GM12878 (cell line): ENCODE results near the gene NXN. TPM values are rescaled to one million over a fixed set of nuclear protein-coding genes. Genes with fewer than 3 reads are reported as not detected.

Experiments
- ATAC-seq: fragments of 200-7000 bp; cut with Tn5 transposase; 3 replicates; pipeline ENCODE4 v1.9.1; 2020; ENCODE audit warnings: mild to moderate bottlenecking, moderate library complexity
- BruUV-seq: library from RNA; stranded (reverse); fragments of 400-500 nt; replicated peaks from 2 replicates; lab custom pipeline; 2021; lab: Mats Ljungman, UMichigan
- CTCF ChIA-PET: fragments of 300-600 bp; sonication (Branson Sonifier 250); formaldehyde crosslinking; extraction: SDS; loops from one replicate; lab custom pipeline; 2021; ENCODE audit warnings: inconsistent platforms; lab: Yijun Ruan, JAX
- POLR2A ChIA-PET: fragments of 350-600 bp; formaldehyde crosslinking; extraction: SDS; loops from one replicate; lab custom pipeline; 2021; ENCODE audit warnings: inconsistent platforms; lab: Charles Lee
- RAD21 ChIA-PET: fragments of 300-600 bp; sonication (Branson Sonifier 250); formaldehyde crosslinking; loops from one replicate; lab custom pipeline; 2023; ENCODE audit warnings: antibody characterized with exemption; ENCODE audit not compliant: unreplicated experiment; lab: Charles Lee
- SMC1A ChIA-PET: fragments of 300-600 bp; sonication (Branson Sonifier 250); formaldehyde crosslinking; loops from one replicate; lab custom pipeline; 2023; ENCODE audit not compliant: unreplicated experiment, uncharacterized antibody; lab: Charles Lee
- DNase-seq: peaks from one replicate; pipeline ENCODE4 v3.0.0-alpha.2; 2011; ENCODE audit warnings: low read depth, low spot score
- FAIRE-seq: peaks from 3 replicates; lab custom pipeline; 2011; peaks lifted over from hg19 to GRCh38; lab: Jason Lieb, UNC
- H2AFZ ChIP-seq: 2 replicates; pipeline ENCODE4 v1.6.0; 2011; ENCODE audit warnings: low read depth, low read length, control low read depth; ENCODE audit not compliant: control insufficient read depth
- H3K27ac ChIP-seq: 2 replicates; pipeline ENCODE4 v1.5.1; 2011; ENCODE audit warnings: control low read depth; ENCODE audit not compliant: control insufficient read depth, insufficient read depth
- H3K27me3 ChIP-seq, 2 experiments: replicated peaks in 1 of 2; 2 replicates each; pipeline versions ENCODE4 v1.6.0 to v1.6.1; 2011; ENCODE audit warnings: low read length in 1 of 2; ENCODE audit not compliant: control insufficient read depth in 2 of 2, insufficient read depth in 2 of 2
- H3K36me3 ChIP-seq, 2 experiments: 2 replicates each; pipeline ENCODE4 v1.5.1; 2011; ENCODE audit warnings: low read length in 1 of 2; ENCODE audit not compliant: control insufficient read depth in 2 of 2, insufficient read depth in 2 of 2
- H3K4me1 ChIP-seq: 2 replicates; pipeline ENCODE4 v1.6.1; 2011; ENCODE audit warnings: mild to moderate bottlenecking, low read length, moderate library complexity, mixed read lengths; ENCODE audit not compliant: control insufficient read depth, insufficient read depth
- H3K4me2 ChIP-seq: 2 replicates; pipeline ENCODE4 v1.6.0; 2011; ENCODE audit warnings: control low read depth; ENCODE audit not compliant: control insufficient read depth, insufficient read depth
- H3K4me3 ChIP-seq: fragments of 200-600 bp; sonication (generic); 2 replicates; pipeline ENCODE4 v1.5.1; 2016
- H3K79me2 ChIP-seq: 2 replicates; pipeline ENCODE4 v1.6.0; 2011; ENCODE audit warnings: low read length; ENCODE audit not compliant: control insufficient read depth, insufficient read depth
- H3K9ac ChIP-seq: 2 replicates; pipeline ENCODE4 v1.8.0; 2011; ENCODE audit warnings: low read length, control low read depth, mixed read lengths; ENCODE audit not compliant: control insufficient read depth, insufficient read depth
- H3K9me3 ChIP-seq: replicated peaks from 3 replicates; pipeline ENCODE4 v1.5.1; 2011; ENCODE audit warnings: mild to moderate bottlenecking, low read length; ENCODE audit not compliant: control insufficient read depth, insufficient read depth
- H4K20me1 ChIP-seq: 2 replicates; pipeline ENCODE4 v1.6.0; 2011; ENCODE audit not compliant: control insufficient read depth, insufficient read depth
- BHLHE40 ChIP-seq, 2 experiments: fragments of 450-650 bp in 1 of 2; IDR thresholded peaks; 2 replicates each; pipeline ENCODE4 v1.6.1; 2011 to 2017; ENCODE audit warnings: low read depth in 2 of 2, borderline replicate concordance in 1 of 2, improper control_type of control experiment in 1 of 2, low read length in 1 of 2, mild to moderate bottlenecking in 1 of 2
- CEBPB ChIP-seq, 2 experiments: fragments of 150-350 bp in 1 of 2; IDR thresholded peaks; 2 replicates each; pipeline ENCODE4 v1.6.1; 2012 to 2014; ENCODE audit warnings: low read depth in 2 of 2, low read length in 2 of 2, borderline replicate concordance in 1 of 2, inconsistent platforms in 1 of 2
- CHD2 ChIP-seq: IDR thresholded peaks from 2 replicates; pipeline ENCODE4 v1.6.1; 2011; ENCODE audit warnings: low read depth, low read length, improper control_type of control experiment, borderline replicate concordance
- IKZF1 ChIP-seq: fragments of 450-650 bp; conservative IDR thresholded peaks from 2 replicates; pipeline ENCODE4 v1.6.1; 2017; ENCODE audit warnings: antibody characterized with exemption, mild to moderate bottlenecking
- KDM1A ChIP-seq: fragments of 200-600 bp; sonication (generic); IDR thresholded peaks from 2 replicates; pipeline ENCODE4 v1.6.1; 2016; ENCODE audit warnings: borderline replicate concordance
- NR2F1 ChIP-seq: fragments of 450-650 bp; conservative IDR thresholded peaks from 2 replicates; pipeline ENCODE4 v1.6.1; 2017; ENCODE audit warnings: mild to moderate bottlenecking
- PAX5 ChIP-seq: IDR thresholded peaks from 2 replicates; pipeline ENCODE4 v1.6.1; 2011; ENCODE audit warnings: low read depth, low read length, borderline replicate concordance
- POLR2AphosphoS2 ChIP-seq: IDR thresholded peaks from 2 replicates; pipeline ENCODE4 v1.6.1; 2011; ENCODE audit warnings: low read depth, mild to moderate bottlenecking, low read length, improper control_type of control experiment, moderate library complexity
- SIN3A ChIP-seq: IDR thresholded peaks from 2 replicates; pipeline ENCODE4 v1.6.1; 2012; ENCODE audit warnings: low read depth, low read length, improper control_type of control experiment
- SMARCA5 ChIP-seq: fragments of 450-650 bp; IDR thresholded peaks from 2 replicates; pipeline ENCODE4 v1.6.1; 2017; ENCODE audit warnings: mild to moderate bottlenecking
- SMC3 ChIP-seq: IDR thresholded peaks from 2 replicates; pipeline ENCODE4 v1.6.1; 2011; ENCODE audit warnings: low read length, improper control_type of control experiment, borderline replicate concordance
- SREBF2 ChIP-seq: IDR thresholded peaks from 2 replicates; pipeline ENCODE4 v1.6.1; 2012; ENCODE audit warnings: mild to moderate bottlenecking, low read length
- WRNIP1 ChIP-seq: IDR thresholded peaks from 2 replicates; pipeline ENCODE4 v1.6.1; 2011; ENCODE audit warnings: low read depth, low read length, improper control_type of control experiment, borderline replicate concordance
- WGBS: methylation state at CpG from one replicate; pipeline ENCODE4 v1.1.6; 2016; ENCODE audit warnings: low lambda C conversion rate; ENCODE audit not compliant: insufficient replicate concordance, insufficient coverage; ENCODE audit errors: missing lambda C conversion rate; 5-methylcytosine and 5-hydroxymethylcytosine counted together
- in situ Hi-C: fragments of 300-500 bp; cut with MboI; formaldehyde crosslinking; loops from 9 replicates; pipeline ENCODE4 v1.14.3; 2018; ENCODE audit warnings: mixed read lengths
- intact Hi-C: fragments of 100-400 bp; cut with micrococcal nuclease; formaldehyde crosslinking; loops from one replicate; pipeline ENCODE4 v1.14.2; 2022; ENCODE audit not compliant: unreplicated experiment
- polyA plus RNA-seq, 11 experiments: library from polyadenylated mRNA; depleted of rRNA in 4 of 11; unstranded in 6 of 11; stranded (reverse) in 5 of 11; fragments of >200 nt; fragmentation: Nextera tagmentation in 4 of 11; fragmentation: Illumina TruSeq in 1 of 11; extraction: Ambion mirVana in 4 of 11; extraction: Trizol in 1 of 11; gene quantifications; 1 replicate in 1 of 11; 2 replicates in 10 of 11; pipeline versions ENCODE4 v1.2.1 to v1.2.3, GENCODE V29; 2011 to 2016; ENCODE audit warnings: inconsistent platforms in 2 of 11, missing spikeins in 2 of 11, low read depth in 1 of 11
- total RNA-seq, 4 experiments: library from RNA; depleted of rRNA in 3 of 4; stranded (reverse); fragments of >200 nt in 3 of 4; fragmentation: Illumina TruSeq in 1 of 4; extraction: Trizol in 1 of 4; gene quantifications; 2 replicates each; pipeline versions ENCODE4 v1.2.1 to v1.2.3, GENCODE V29; 2013 to 2021
- TF ChIP-seq, protein P1 (sequence below): IDR thresholded peaks from 2 replicates; pipeline ENCODE4 v1.6.1; 2012; ENCODE audit warnings: low read depth, low read length, improper control_type of control experiment

Gene NXN
- total and polyA plus RNA-seq, 10 of the 15 experiments (the other 5 are each of a cell fraction or from before 2014, with no cell fraction given): 0.04 to 1.2 (median 0.30) TPM

DNA sequence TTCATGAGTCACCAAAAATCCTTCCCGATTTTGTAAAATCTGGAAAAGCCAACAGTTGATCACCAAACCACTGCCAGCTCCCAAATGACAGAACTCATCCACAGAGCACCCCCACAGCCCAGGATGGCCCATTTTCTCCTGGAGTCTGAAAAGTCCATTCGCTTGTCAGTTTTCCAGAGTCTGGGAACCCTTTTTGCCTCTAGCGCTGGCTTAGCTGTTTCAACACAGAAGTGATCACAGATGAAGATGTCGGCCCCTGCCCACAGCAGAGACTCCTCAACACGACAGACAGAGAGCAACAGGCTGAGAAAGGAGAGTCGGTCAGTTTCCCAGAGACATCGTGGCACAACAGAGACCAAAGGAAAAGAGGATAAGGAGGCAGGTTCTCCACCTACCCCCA, 66.4 kb downstream of the NXN start (continued):
- no peak for TF ChIP-seq IKZF1

DNA sequence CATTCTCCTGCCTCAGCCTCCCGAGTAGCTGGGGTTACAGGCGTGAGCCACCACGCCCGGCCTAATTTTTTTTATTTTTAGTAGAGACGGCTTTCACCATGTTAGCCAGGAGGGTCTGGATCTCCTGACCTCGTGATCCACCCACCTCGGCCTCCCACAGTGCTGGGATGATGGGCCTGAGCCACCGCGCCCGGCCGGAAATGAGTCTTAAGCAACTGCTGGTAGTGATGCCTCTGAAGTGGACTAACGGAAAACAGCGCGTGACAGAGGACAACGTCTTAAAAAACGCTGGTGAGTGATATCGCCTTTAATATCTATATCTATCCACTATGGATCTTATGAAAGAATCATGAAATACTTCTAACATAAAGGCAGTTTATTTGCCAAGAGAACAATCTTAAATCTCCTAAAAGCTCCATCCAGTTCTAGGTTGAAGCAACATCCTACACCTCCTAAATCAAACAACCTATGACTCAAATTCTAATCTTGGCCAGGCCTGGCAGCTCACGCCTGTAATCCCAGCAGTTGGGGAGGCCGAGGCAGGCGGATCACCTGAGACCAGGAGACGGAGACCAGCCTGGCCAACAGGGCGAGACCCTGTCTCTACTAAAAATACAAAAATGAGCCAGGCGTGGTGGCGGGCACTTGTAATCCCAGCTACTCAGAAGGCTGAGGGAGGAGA, 69.8 kb downstream of the NXN start:
- CTCF ChIA-PET: no interaction called here
- DNase-seq: no peak
- no peaks in the 10 kb centered on the region for H3K9me3 ChIP-seq
- H3K4me3 ChIP-seq: no peak overlapping the region
- ATAC-seq: no peak
- H3K36me3 ChIP-seq: no peaks in the 10 kb centered on the region
- TF ChIP-seq SMC3 (no peak), POLR2AphosphoS2 (no peak), WRNIP1 (no peak), PAX5 (no peak), SMARCA5 (no peak), CHD2 (no peak), SIN3A (no peak), BHLHE40 (IDR thresholded peaks at IDR 0.05; ENCODE audit: borderline replicate concordance in 1 of 2, low read depth in 2 of 2, low read length in 1 of 2) (no peak), KDM1A (no peak), CEBPB (IDR thresholded peaks at IDR 0.05; ENCODE audit: borderline replicate concordance in 1 of 2, low read depth in 2 of 2, low read length in 2 of 2) (no peak), NR2F1 (no peak), SREBF2 (no peak)
- TF ChIP-seq, protein P1, sequence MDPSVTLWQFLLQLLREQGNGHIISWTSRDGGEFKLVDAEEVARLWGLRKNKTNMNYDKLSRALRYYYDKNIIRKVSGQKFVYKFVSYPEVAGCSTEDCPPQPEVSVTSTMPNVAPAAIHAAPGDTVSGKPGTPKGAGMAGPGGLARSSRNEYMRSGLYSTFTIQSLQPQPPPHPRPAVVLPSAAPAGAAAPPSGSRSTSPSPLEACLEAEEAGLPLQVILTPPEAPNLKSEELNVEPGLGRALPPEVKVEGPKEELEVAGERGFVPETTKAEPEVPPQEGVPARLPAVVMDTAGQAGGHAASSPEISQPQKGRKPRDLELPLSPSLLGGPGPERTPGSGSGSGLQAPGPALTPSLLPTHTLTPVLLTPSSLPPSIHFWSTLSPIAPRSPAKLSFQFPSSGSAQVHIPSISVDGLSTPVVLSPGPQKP: no peak
- TF ChIP-seq, all 136 proteins: peak for 0
- in situ Hi-C loops: no loop called here
- H3K9ac ChIP-seq: no peak overlapping the region
- no peaks in the 10 kb centered on the region for H3K79me2 ChIP-seq
- RAD21 ChIA-PET: no interaction called here
- H4K20me1 ChIP-seq: no peaks in the 10 kb centered on the region
- H3K27me3 ChIP-seq: no peaks in the 10 kb centered on the region; a peak in 1 of 4 replicates
- H2AFZ ChIP-seq: no peak overlapping the region
- BruUV-seq: no TSS peak
- POLR2A ChIA-PET: no interaction called here
- no peaks in the 10 kb centered on the region for H3K4me1 ChIP-seq
- intact Hi-C loops: no loop called here
- no peak overlapping the region for H3K27ac ChIP-seq
- SMC1A ChIA-PET: no interaction called here
- H3K4me2 ChIP-seq: no peak overlapping the region
- FAIRE-seq: no peak
- WGBS: 58% methylated on average over 24 of the region's 24 CpGs
